HEK293 (cell line): ENCODE data around the gene TMEM39B.
"Not testable (repeated sequence)": the region's sequence is repeated elsewhere in the genome, so short reads cannot be mapped to it uniquely, and the experiment has no call there.

Source experiments
- CTCF ChIA-PET: fragments of 350-600 bp; formaldehyde crosslinking; extraction: SDS; loops from one replicate; lab custom pipeline; 2021; ENCODE audit warnings: antibody characterized with exemption; lab: Yijun Ruan, JAX
- POLR2A ChIA-PET: fragments of 300-600 bp; formaldehyde crosslinking; extraction: SDS; loops from one replicate; lab custom pipeline; 2020; ENCODE audit warnings: antibody characterized with exemption, inconsistent platforms; lab: Yijun Ruan, JAX
- H3K27ac ChIP-seq: fragments of 200-500 bp; sonication (Bioruptor generic); 2 replicates; pipeline ENCODE4 v1.5.1; 2014; ENCODE audit warnings: low read depth, low read length, control low read depth, inconsistent platforms; ENCODE audit errors: extremely low read depth
- H3K36me3 ChIP-seq, 2 experiments: fragments of 200-500 bp in 1 of 2; sonication (Bioruptor generic) in 1 of 2; 1 replicate in 1 of 2; 2 replicates in 1 of 2; pipeline ENCODE4 v1.5.1; 2014 to 2017; ENCODE audit warnings: inconsistent platforms in 2 of 2, low read length in 2 of 2; ENCODE audit not compliant: control insufficient read depth in 2 of 2, insufficient read depth in 1 of 2
- H3K4me1 ChIP-seq: fragments of 200-500 bp; sonication (Bioruptor generic); 2 replicates; pipeline ENCODE4 v1.5.1; 2014; ENCODE audit warnings: mild to moderate bottlenecking, low read length, inconsistent platforms; ENCODE audit not compliant: control insufficient read depth, insufficient read depth
- H3K4me3 ChIP-seq: 2 replicates; pipeline ENCODE4 v1.5.1; 2011; ENCODE audit warnings: low read depth, mild to moderate bottlenecking, control low read depth, low read length, moderate library complexity
- H3K9me3 ChIP-seq: fragments of 200-500 bp; sonication (Bioruptor generic); 2 replicates; pipeline ENCODE4 v1.5.1; 2014; ENCODE audit warnings: low read depth, low read length, inconsistent platforms; ENCODE audit not compliant: control insufficient read depth, insufficient read depth
- SCRT1 ChIP-seq: fragments of 450-650 bp; formaldehyde crosslinking; IDR thresholded peaks from 2 replicates; pipeline ENCODE4 v1.5.1; 2016; ENCODE audit warnings: missing biosample characterization, missing genetic modification characterization, borderline replicate concordance
- SP3 ChIP-seq: fragments of 450-650 bp; formaldehyde crosslinking; IDR thresholded peaks from 2 replicates; pipeline ENCODE4 v1.5.1; 2016; ENCODE audit warnings: missing biosample characterization, missing genetic modification characterization
- WT1 ChIP-seq: fragments of 450-650 bp; formaldehyde crosslinking; IDR thresholded peaks from 2 replicates; pipeline ENCODE4 v1.5.1; 2016; ENCODE audit warnings: missing biosample characterization, missing genetic modification characterization
- ZBTB20 ChIP-seq: fragments of 450-650 bp; formaldehyde crosslinking; IDR thresholded peaks from 2 replicates; pipeline ENCODE4 v1.5.1; 2016; ENCODE audit warnings: missing biosample characterization, missing genetic modification characterization
- ZFP69B ChIP-seq: fragments of 450-650 bp; formaldehyde crosslinking; IDR thresholded peaks from 2 replicates; pipeline ENCODE4 v1.5.1; 2016; ENCODE audit warnings: missing biosample characterization, missing genetic modification characterization
- ZNF214 ChIP-seq: fragments of 450-650 bp; formaldehyde crosslinking; IDR thresholded peaks from 2 replicates; pipeline ENCODE4 v1.5.1; 2017; ENCODE audit warnings: missing biosample characterization, mild to moderate bottlenecking, missing genetic modification characterization, borderline replicate concordance
- ZNF416 ChIP-seq: fragments of 450-650 bp; formaldehyde crosslinking; IDR thresholded peaks from 2 replicates; pipeline ENCODE4 v1.5.1; 2016; ENCODE audit warnings: missing biosample characterization, missing genetic modification characterization
- ZNF707 ChIP-seq: fragments of 450-650 bp; formaldehyde crosslinking; IDR thresholded peaks from 2 replicates; pipeline ENCODE4 v1.5.1; 2016; ENCODE audit warnings: missing biosample characterization, missing genetic modification characterization
- ZNF768 ChIP-seq: fragments of 450-650 bp; formaldehyde crosslinking; IDR thresholded peaks from 2 replicates; pipeline ENCODE4 v1.5.1; 2018; ENCODE audit warnings: missing biosample characterization, mild to moderate bottlenecking, missing genetic modification characterization
- ZNF843 ChIP-seq: fragments of 450-650 bp; formaldehyde crosslinking; IDR thresholded peaks from 2 replicates; pipeline ENCODE4 v1.5.1; 2016; ENCODE audit warnings: missing biosample characterization, missing genetic modification characterization
- ZSCAN30 ChIP-seq: fragments of 450-650 bp; IDR thresholded peaks from 2 replicates; pipeline ENCODE4 v1.5.1; 2018; ENCODE audit warnings: missing biosample characterization, mild to moderate bottlenecking, missing genetic modification characterization, moderate library complexity
- TF ChIP-seq, protein P1 (sequence below): fragments of 450-650 bp; formaldehyde crosslinking; IDR thresholded peaks from 2 replicates; pipeline ENCODE4 v1.5.0; 2017; ENCODE audit warnings: missing biosample characterization, missing genetic modification characterization, borderline replicate concordance
- TF ChIP-seq, protein P2 (sequence below): fragments of 450-650 bp; formaldehyde crosslinking; IDR thresholded peaks from 2 replicates; pipeline ENCODE4 v1.5.1; 2016; ENCODE audit warnings: missing biosample characterization, missing genetic modification characterization
- TF ChIP-seq, protein P3 (sequence below): fragments of 450-650 bp; formaldehyde crosslinking; IDR thresholded peaks from 2 replicates; pipeline ENCODE4 v1.5.1; 2016; ENCODE audit warnings: missing biosample characterization, missing genetic modification characterization
- TF ChIP-seq, protein P4 (sequence below): fragments of 450-650 bp; formaldehyde crosslinking; IDR thresholded peaks from 2 replicates; pipeline ENCODE4; 2016; ENCODE audit warnings: missing biosample characterization, missing genetic modification characterization
- TF ChIP-seq, protein P5 (sequence below): fragments of 450-650 bp; formaldehyde crosslinking; IDR thresholded peaks from 2 replicates; pipeline ENCODE4 v1.5.1; 2016; ENCODE audit warnings: missing biosample characterization, missing genetic modification characterization

TMEM39B gene

GRCh38 chr1:32077451-32077850 is 4.7 kb downstream of the TMEM39B start (continued):
- TF ChIP-seq, protein P1, sequence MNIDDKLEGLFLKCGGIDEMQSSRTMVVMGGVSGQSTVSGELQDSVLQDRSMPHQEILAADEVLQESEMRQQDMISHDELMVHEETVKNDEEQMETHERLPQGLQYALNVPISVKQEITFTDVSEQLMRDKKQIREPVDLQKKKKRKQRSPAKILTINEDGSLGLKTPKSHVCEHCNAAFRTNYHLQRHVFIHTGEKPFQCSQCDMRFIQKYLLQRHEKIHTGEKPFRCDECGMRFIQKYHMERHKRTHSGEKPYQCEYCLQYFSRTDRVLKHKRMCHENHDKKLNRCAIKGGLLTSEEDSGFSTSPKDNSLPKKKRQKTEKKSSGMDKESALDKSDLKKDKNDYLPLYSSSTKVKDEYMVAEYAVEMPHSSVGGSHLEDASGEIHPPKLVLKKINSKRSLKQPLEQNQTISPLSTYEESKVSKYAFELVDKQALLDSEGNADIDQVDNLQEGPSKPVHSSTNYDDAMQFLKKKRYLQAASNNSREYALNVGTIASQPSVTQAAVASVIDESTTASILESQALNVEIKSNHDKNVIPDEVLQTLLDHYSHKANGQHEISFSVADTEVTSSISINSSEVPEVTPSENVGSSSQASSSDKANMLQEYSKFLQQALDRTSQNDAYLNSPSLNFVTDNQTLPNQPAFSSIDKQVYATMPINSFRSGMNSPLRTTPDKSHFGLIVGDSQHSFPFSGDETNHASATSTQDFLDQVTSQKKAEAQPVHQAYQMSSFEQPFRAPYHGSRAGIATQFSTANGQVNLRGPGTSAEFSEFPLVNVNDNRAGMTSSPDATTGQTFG (tag by site-specific recombination) = no peak
- TF ChIP-seq ZSCAN30 = no peak

DNA sequence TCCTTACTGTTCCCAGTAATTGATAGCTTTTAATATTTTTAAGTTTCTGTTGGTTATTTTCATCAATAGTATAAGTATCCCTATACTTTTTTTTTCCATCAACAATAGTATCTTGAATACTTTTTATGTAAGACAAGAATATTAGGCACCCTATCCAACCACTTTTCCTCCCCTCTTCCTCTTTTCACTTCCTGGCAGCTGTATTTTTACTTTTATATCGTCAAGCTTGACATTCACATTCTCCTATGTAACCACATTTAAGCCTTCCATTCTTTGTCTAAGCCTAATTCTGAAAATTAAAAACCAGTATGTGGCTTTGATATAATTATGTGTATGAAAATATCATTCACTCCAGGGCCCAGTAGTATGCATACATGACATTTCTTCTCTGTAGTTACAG is 9.3 kb downstream of the TMEM39B start:
- peaks cover 15 to 62% of the 10 kb centered on the region in 2 experiments; a peak in 2 of 3 replicates for H3K36me3 ChIP-seq

DNA sequence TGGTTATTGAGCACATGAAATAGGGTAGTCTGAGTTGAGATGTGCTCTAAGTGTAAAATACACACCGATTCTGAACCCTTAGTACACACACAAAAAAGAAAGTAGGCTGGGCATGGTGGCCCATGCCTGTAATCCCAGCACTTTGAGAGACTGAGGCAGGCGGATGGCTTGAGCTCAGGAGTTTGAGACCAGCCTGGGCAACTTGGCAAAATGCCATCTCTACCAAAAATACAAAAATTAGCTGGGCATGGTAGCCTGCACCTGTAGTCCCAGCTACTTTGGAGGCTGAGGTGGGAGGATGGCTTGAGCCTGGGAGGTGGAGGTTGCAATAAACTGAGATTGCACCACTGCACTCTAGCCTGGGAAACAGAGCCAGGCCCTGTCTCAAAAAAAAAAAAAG is 13.6 kb downstream of the TMEM39B start:
- H3K4me3 ChIP-seq, H3K4me1 ChIP-seq, H3K9me3 ChIP-seq, H3K27ac ChIP-seq: not testable (repeated sequence)
- ChIA-PET POLR2A (interaction anchor here (0.6 to 1.0 kb wide), 3 partner anchors 13 to 93 kb away, joined by 3 to 10 read pairs (median 3); partner anchors contain the start of genes TMEM39B and TXLNA), CTCF (interaction anchor here (0.6 kb wide), 1 partner anchor 8 kb away, joined by 3 read pairs; no protein-coding TSS in a partner anchor)
- peaks cover 0 to 53% of the 10 kb centered on the region in 2 experiments; a peak in 2 of 3 replicates for H3K36me3 ChIP-seq

More for the DNA sequence above, 9.3 kb downstream of the TMEM39B start:
- Histone ChIP-seq H3K4me3 (no peak overlapping the region), H3K27ac (no peak overlapping the region), H3K9me3 (no peaks in the 10 kb centered on the region), H3K4me1 (no peaks in the 10 kb centered on the region)
- TF ChIP-seq ZBTB20 (tag by site-specific recombination) = no peak
- no peak for TF ChIP-seq SCRT1
- TF ChIP-seq SP3 (tag by site-specific recombination) = no peak
- no peak for TF ChIP-seq WT1 (tag by site-specific recombination)
- POLR2A ChIA-PET = interaction anchor here (0.6 to 2.8 kb wide), 2 partner anchors 9 to 456 kb away, joined by 4 to 26 read pairs; partner anchors contain the start of gene TMEM39B
- CTCF ChIA-PET = interaction anchor here (0.6 to 1.2 kb wide), 3 partner anchors 8 to 457 kb away, joined by 4 to 5 read pairs (median 5); no protein-coding TSS in a partner anchor

GRCh38 chr1:32091176-32091575 is 18.4 kb downstream of the TMEM39B start:
- ChIA-PET CTCF (interaction anchor here (0.6 to 1.0 kb wide), 2 partner anchors 18 to 225 kb away, joined by 3 to 5 read pairs; partner anchors contain the start of gene TMEM39B), POLR2A (no interaction called here)
- TF ChIP-seq, protein P2, sequence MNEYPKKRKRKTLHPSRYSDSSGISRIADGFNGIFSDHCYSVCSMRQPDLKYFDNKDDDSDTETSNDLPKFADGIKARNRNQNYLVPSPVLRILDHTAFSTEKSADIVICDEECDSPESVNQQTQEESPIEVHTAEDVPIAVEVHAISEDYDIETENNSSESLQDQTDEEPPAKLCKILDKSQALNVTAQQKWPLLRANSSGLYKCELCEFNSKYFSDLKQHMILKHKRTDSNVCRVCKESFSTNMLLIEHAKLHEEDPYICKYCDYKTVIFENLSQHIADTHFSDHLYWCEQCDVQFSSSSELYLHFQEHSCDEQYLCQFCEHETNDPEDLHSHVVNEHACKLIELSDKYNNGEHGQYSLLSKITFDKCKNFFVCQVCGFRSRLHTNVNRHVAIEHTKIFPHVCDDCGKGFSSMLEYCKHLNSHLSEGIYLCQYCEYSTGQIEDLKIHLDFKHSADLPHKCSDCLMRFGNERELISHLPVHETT (tag by site-specific recombination) = no peak
- TF ChIP-seq, protein P3, sequence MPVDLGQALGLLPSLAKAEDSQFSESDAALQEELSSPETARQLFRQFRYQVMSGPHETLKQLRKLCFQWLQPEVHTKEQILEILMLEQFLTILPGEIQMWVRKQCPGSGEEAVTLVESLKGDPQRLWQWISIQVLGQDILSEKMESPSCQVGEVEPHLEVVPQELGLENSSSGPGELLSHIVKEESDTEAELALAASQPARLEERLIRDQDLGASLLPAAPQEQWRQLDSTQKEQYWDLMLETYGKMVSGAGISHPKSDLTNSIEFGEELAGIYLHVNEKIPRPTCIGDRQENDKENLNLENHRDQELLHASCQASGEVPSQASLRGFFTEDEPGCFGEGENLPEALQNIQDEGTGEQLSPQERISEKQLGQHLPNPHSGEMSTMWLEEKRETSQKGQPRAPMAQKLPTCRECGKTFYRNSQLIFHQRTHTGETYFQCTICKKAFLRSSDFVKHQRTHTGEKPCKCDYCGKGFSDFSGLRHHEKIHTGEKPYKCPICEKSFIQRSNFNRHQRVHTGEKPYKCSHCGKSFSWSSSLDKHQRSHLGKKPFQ (tag by site-specific recombination) = no peak
- TF ChIP-seq ZFP69B = no peak
- TF ChIP-seq, protein P4, sequence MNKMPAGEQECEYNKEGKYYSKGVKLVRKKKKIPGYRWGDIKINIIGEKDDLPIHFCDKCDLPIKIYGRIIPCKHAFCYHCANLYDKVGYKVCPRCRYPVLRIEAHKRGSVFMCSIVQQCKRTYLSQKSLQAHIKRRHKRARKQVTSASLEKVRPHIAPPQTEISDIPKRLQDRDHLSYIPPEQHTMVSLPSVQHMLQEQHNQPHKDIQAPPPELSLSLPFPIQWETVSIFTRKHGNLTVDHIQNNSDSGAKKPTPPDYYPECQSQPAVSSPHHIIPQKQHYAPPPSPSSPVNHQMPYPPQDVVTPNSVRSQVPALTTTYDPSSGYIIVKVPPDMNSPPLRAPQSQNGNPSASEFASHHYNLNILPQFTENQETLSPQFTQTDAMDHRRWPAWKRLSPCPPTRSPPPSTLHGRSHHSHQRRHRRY (tag by site-specific recombination) = no peak
- no peak for TF ChIP-seq ZNF214 (tag by site-specific recombination)
- no peak for TF ChIP-seq ZNF768 (tag by site-specific recombination)
- TF ChIP-seq ZNF416 (tag by site-specific recombination) = no peak
- no peak for TF ChIP-seq ZNF707 (tag by site-specific recombination)
- TF ChIP-seq ZNF843 (tag by site-specific recombination) = no peak
- TF ChIP-seq, protein P5, sequence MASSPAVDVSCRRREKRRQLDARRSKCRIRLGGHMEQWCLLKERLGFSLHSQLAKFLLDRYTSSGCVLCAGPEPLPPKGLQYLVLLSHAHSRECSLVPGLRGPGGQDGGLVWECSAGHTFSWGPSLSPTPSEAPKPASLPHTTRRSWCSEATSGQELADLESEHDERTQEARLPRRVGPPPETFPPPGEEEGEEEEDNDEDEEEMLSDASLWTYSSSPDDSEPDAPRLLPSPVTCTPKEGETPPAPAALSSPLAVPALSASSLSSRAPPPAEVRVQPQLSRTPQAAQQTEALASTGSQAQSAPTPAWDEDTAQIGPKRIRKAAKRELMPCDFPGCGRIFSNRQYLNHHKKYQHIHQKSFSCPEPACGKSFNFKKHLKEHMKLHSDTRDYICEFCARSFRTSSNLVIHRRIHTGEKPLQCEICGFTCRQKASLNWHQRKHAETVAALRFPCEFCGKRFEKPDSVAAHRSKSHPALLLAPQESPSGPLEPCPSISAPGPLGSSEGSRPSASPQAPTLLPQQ = no peak
- Histone ChIP-seq H3K4me3 (no peak overlapping the region), H3K4me1 (no peaks in the 10 kb centered on the region), H3K27ac (no peak overlapping the region), H3K36me3 (peaks cover 4 to 60% of the 10 kb centered on the region in 2 experiments; a peak in 2 of 3 replicates), H3K9me3 (no peaks in the 10 kb centered on the region)
